HT-29 (cell line): ENCODE data around the gene KANK4. TPM values are rescaled to one million over a fixed set of nuclear protein-coding genes. Genes with fewer than 3 reads are reported as not detected.
"Not testable (repeated sequence)": the region's sequence is repeated elsewhere in the genome, so short reads cannot be mapped to it uniquely, and the experiment has no call there.

Experiments used
- DNase-seq: peaks from one replicate; pipeline ENCODE4 v3.0.0-alpha.2; 2015; ENCODE audit warnings: low spot score
- total RNA-seq: library from RNA; depleted of rRNA; stranded (reverse); fragments of >200 nt; shearing (Covaris generic); gene quantifications from 2 replicates; pipeline ENCODE4 v1.2.3, GENCODE V29; 2014

KANK4 gene
- total RNA-seq, 1 experiment from 2014 or later, result not detected

GRCh38 chr1:62271948-62272728, 47.1 kb downstream of the KANK4 start:
- DNase-seq, result no peak

GRCh38 chr1:62271134-62271533, 48.1 kb downstream of the KANK4 start:
- DNase-seq, result no peak

- no peak for DNase-seq
Observed at GRCh38 chr1:62269851-62270495, 49.3 kb downstream of the KANK4 start.

GRCh38 chr1:62269439-62269838, 49.8 kb downstream of the KANK4 start:
- no peak for DNase-seq

- no peak for DNase-seq
Observed at GRCh38 chr1:62268315-62268714, 50.9 kb downstream of the KANK4 start.

GRCh38 chr1:62265956-62266935, 53.0 kb downstream of the KANK4 start:
- DNase-seq, result no peak

- DNase-seq, result no peak
Observed at GRCh38 chr1:62263814-62264353, 55.4 kb downstream of the KANK4 start.

- no peak for DNase-seq
Observed at GRCh38 chr1:62263006-62263813, 56.0 kb downstream of the KANK4 start.

- no peak for DNase-seq
Observed at GRCh38 chr1:62260688-62261087, 58.5 kb downstream of the KANK4 start.

GRCh38 chr1:62259551-62259950, 59.7 kb downstream of the KANK4 start:
- no peak for DNase-seq

GRCh38 chr1:62250126-62250726, 69.0 kb downstream of the KANK4 start:
- no peak for DNase-seq

- no peak for DNase-seq
Observed at GRCh38 chr1:62247391-62248168, 71.7 kb downstream of the KANK4 start.

- DNase-seq, result no peak
Observed at GRCh38 chr1:62245201-62245600, 74.0 kb downstream of the KANK4 start.

GRCh38 chr1:62244380-62244779, 74.9 kb downstream of the KANK4 start:
- DNase-seq, result not testable (repeated sequence)

GRCh38 chr1:62241371-62242131, 77.7 kb downstream of the KANK4 start:
- no peak for DNase-seq

- no peak for DNase-seq
Observed at GRCh38 chr1:62240651-62241370, 78.4 kb downstream of the KANK4 start.

GRCh38 chr1:62239652-62240403, 79.4 kb downstream of the KANK4 start:
- DNase-seq, result not testable (repeated sequence)
